HFF-Myc (cell line): ENCODE data around the gene MCF2L2.

Experiments used
- DNase-seq: peaks from one replicate; pipeline ENCODE4 v3.0.0-alpha.2; 2011; ENCODE audit warnings: low read depth; ENCODE audit errors: extremely low read depth
- H3K4me3 ChIP-seq: replicated peaks from 2 replicates; pipeline ENCODE4 v1.5.1; 2011; ENCODE audit warnings: low read depth, mild to moderate bottlenecking, control low read depth, low read length
- TF ChIP-seq, protein P1 (sequence below): IDR thresholded peaks from 2 replicates; pipeline ENCODE4 v1.5.1; 2012; ENCODE audit warnings: mild to moderate bottlenecking, low read depth, low read length, control low read depth; ENCODE audit errors: missing control alignments

The MCF2L2 gene

DNA sequence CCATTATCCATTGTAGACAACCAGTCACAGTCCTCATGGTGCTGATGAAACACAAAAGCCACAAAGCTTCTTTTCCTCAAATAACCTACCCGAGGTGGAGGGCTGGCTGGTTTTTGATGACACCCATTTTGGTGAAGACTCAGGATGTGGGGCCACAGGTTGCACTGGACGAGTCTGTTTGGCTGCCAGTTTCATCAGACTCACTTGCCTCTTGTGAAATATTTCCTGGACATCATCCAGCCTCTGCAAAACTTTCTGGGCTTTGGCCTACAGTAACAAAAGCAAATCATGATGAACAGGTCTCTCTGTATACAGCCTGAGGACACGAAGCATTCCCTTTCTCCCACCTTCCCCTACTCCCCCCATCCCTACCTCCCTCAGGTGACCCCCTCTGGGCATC is 133.2 kb downstream of the MCF2L2 start:
- no peak for DNase-seq
- TF ChIP-seq, protein P1, sequence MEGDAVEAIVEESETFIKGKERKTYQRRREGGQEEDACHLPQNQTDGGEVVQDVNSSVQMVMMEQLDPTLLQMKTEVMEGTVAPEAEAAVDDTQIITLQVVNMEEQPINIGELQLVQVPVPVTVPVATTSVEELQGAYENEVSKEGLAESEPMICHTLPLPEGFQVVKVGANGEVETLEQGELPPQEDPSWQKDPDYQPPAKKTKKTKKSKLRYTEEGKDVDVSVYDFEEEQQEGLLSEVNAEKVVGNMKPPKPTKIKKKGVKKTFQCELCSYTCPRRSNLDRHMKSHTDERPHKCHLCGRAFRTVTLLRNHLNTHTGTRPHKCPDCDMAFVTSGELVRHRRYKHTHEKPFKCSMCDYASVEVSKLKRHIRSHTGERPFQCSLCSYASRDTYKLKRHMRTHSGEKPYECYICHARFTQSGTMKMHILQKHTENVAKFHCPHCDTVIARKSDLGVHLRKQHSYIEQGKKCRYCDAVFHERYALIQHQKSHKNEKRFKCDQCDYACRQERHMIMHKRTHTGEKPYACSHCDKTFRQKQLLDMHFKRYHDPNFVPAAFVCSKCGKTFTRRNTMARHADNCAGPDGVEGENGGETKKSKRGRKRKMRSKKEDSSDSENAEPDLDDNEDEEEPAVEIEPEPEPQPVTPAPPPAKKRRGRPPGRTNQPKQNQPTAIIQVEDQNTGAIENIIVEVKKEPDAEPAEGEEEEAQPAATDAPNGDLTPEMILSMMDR = no peak
- H3K4me3 ChIP-seq = no peak overlapping the region

DNA sequence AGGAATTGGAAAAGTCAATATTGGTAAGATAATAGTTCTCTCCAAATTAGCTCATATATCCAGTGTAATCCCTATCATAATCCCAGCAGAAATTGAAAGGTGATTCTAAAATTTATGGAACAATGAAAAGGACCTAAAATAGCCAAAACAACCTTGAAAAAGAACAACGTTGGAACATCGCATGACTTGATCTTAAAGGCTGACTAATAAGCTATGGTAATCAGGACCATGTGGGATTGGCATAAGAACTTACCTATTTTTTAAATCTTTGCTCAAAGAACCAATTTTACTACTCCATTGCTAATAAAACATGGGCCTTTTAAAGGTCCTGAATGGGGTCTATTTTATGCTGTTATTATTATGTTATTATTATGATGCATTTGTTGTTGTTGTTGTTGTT is 134.5 kb downstream of the MCF2L2 start:
- H3K4me3 ChIP-seq = no peak overlapping the region
- no peak for DNase-seq
- TF ChIP-seq, protein P1 = no peak

DNA sequence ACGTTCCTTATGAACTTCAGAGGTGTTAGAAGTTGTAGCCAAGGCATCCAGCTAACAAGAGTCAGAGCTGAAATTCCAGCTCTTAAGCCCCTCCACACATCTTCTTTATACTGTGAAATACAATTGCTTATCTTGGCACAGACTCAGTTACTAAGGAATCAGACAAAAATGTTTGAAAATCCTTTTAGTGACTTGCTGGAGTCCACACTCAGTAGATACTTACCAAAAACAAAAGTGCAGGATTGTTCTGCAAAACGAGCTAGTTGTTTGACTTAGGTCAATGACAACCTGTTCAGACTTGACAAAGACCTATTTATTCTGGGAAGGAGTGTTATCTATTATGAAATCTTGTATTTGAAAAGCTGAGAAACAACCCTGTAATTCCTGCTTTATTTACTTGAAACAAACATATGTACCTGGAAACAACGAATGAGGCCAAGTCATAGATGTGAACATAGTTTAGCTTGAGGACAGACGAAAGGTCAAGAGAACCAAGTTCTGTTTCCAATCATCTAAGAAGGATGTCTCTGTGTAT is 136.9 kb downstream of the MCF2L2 start:
- TF ChIP-seq, protein P1 = no peak
- DNase-seq = no peak
- H3K4me3 ChIP-seq = no peak overlapping the region

DNA sequence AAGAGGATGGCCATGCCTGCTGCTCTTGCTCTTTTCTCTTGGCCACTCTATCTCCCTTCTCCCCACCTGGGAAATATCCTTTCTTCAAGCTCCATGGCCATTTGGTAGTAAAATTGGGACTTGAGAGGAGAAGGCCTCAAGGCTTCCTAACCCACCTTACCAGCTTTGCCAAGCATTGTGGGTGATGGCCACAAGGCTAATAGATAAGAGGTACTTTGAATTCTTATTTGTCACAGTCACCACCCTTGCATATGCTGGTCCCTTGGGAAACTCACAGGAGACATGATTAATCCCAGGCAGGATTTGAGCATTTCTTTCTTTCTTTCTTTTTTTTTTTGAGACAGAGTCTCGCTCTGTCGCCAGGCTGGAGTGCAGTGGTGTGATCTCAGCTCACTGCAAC is 138.2 kb downstream of the MCF2L2 start:
- no peak for DNase-seq
- TF ChIP-seq, protein P1 = no peak
- H3K4me3 ChIP-seq = no peak overlapping the region

DNA sequence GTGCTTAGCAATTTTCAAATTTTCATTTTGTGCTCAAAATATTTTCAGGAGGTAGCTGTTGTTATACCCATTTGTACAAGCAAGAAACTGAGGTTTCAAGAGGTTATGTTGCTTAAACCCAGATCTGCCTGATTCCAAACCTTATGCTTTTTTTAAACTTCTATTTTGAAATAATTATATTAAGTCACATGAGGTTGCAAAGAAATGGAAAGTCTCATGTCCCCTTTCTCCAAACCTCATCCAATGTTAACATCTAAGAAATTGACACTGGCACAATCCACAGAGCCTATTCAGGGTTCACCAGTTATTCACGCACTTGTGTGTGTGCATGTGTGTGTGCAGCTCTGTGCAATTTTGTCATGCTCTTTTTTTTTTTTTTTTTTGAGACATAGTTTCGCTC is 140.3 kb downstream of the MCF2L2 start:
- no peak overlapping the region for H3K4me3 ChIP-seq
- no peak for DNase-seq

DNA sequence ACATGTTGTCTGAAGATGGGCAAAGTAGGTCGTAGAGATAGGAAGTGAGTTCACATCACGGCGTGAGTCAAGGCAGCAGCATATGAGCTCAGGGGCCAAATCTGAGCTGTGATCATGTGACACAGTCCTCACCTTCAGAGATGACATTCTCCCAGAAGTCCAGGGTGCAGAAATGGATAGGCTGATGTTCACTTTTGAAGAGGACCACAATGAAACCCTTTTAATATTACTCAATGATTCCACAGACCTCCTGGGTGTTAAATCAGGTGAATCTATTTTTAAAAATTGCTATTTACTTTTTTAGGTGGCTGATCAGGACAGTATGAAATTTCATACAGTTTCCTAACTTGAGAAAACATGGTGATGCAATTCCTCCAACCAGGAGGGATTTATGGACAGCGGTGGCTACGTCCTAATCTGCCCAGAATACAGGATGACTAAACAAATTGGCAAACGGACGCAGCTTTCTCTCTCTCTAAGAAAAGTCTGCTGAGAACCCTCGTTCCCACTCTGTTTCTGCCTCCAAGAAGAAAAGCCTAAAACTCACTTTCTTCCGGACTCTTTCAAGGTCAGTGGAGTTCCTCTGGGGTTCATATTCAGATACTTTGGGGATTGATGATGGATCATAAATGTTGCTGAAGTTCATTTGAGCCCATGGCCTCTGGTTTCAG is 141.0 kb downstream of the MCF2L2 start:
- no peak overlapping the region for H3K4me3 ChIP-seq
- TF ChIP-seq, protein P1 = no peak
- no peak for DNase-seq

More for the DNA sequence above, 140.3 kb downstream of the MCF2L2 start:
- TF ChIP-seq, protein P1 = no peak

DNA sequence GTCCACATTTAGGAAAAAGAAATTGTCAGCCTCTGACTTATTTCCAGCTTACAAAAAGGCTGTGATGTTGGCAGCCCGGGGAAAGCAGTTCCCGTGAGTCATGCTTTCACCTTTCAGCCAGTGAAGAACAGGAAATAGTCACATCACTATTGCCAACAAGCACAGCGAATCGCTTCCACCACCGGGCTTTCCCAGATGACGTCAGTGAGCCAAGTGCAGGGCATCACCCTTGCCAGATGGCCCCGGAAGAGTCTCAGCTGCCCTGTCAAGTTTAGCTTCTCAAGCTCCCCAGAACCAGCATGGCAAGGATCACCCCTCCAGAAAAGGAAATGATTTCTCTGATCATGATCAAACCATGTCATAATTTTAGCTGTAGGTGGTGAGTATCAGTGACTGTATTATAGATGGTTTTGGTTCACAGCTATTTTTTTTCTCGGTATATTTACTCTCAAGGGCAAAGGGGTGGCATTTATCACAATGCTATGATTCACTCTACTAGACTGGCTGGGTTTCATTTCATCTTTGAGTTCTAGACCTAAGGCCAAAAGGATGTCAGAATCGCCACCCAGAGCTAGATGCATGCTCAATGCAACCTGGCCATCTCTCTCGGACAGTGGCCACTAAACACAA is 142.5 kb downstream of the MCF2L2 start:
- H3K4me3 ChIP-seq = no peak overlapping the region
- TF ChIP-seq, protein P1 = no peak
- DNase-seq = peak; percentile 92
